SK-N-MC (cell line): ENCODE data around the gene MBD2.

Experiments
- DNase-seq: peaks from one replicate; pipeline ENCODE4 v3.0.0-alpha.2; 2011; ENCODE audit warnings: low read depth, low spot score
- H3K27ac ChIP-seq: fragments of 200-600 bp; sonication (generic); 2 replicates; pipeline ENCODE4 v1.5.1; 2016; ENCODE audit warnings: mixed run types
- H3K36me3 ChIP-seq: fragments of 200-600 bp; sonication (generic); 2 replicates; pipeline ENCODE4 v1.6.1; 2017; ENCODE audit warnings: antibody characterized with exemption, low read length, mixed read lengths; ENCODE audit not compliant: insufficient read depth
- H3K4me3 ChIP-seq: fragments of 200-600 bp; sonication (generic); 2 replicates; pipeline ENCODE4 v1.5.1; 2016
- H3K9ac ChIP-seq: fragments of 200-600 bp; sonication (generic); 2 replicates; pipeline ENCODE4 v1.8.0; 2017; ENCODE audit warnings: mixed run types, mixed read lengths; ENCODE audit not compliant: insufficient read length
- H3K9me3 ChIP-seq: fragments of 200-600 bp; sonication (generic); 2 replicates; pipeline ENCODE4 v1.6.1; 2017; ENCODE audit warnings: low read depth, mild to moderate bottlenecking, antibody characterized with exemption, low read length, moderate library complexity, mixed read lengths
- EZH2 ChIP-seq: fragments of 200-600 bp; sonication (generic); IDR thresholded peaks from one replicate; pipeline ENCODE4 v1.6.1; 2017; ENCODE audit warnings: antibody characterized with exemption
- FOXP2 ChIP-seq: optimal IDR thresholded peaks from 2 replicates; pipeline ENCODE3; 2011; ENCODE audit warnings: mild to moderate bottlenecking, moderate library complexity; ENCODE audit not compliant: insufficient read depth; ENCODE audit errors: extremely low read length, control extremely low read depth
- POLR2AphosphoS5 ChIP-seq: IDR thresholded peaks from 2 replicates; pipeline ENCODE4 v1.6.1; 2012; ENCODE audit warnings: mild to moderate bottlenecking, low read depth, low read length, borderline replicate concordance

Gene MBD2

DNA sequence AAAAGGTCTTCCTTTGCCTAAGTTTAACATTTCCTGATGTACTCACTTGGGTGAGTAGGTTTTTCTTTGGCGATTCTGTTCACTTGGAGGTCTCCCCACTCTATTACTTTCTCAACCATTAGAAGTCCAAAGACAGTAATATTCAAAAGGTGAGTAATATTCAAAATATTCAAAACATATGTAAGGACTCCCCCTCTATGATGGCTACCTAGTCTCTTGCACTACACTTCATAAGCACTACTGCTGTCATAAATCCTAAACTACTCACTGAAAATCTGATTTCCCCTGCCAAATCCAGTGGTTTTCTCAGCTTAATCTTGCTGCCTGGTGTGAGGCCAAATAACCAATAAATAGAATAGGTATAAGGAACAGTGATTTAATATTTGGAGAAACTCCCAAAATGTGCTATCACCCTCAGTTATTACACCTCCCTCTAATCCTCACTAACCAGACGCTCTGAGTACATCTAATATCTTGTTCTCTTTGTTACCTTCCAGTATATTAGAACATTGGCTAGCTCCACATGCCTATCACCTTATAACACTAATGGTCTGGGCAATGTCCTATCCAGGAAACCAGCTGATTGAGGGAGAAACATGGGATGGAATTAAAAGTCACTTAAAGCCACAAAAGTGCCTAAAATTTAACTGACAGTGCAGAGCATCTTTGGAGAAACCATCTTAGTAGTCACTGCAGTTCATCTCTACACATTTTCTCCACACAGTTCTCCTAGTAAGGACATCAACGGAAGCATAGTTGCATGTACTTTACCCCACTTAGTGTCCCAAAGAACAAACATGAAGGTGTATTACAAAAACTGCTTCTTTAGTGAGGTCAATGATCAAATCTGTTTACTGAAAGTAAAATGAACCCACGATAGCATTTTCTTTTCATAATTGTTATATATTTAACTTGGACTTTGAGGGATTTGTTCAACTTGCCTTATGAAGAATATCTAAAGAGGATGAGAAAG lies 54.8 kb downstream of the MBD2 start:
- Histone ChIP-seq H3K9ac (no peak overlapping the region), H3K36me3 (peaks cover 8% of the 10 kb centered on the region), H3K4me3 (no peak overlapping the region), H3K9me3 (no peaks in the 10 kb centered on the region), H3K27ac (no peak overlapping the region)
- TF ChIP-seq FOXP2 (no peak), EZH2 (no peak), POLR2AphosphoS5 (no peak)
- DNase-seq: no peak

DNA sequence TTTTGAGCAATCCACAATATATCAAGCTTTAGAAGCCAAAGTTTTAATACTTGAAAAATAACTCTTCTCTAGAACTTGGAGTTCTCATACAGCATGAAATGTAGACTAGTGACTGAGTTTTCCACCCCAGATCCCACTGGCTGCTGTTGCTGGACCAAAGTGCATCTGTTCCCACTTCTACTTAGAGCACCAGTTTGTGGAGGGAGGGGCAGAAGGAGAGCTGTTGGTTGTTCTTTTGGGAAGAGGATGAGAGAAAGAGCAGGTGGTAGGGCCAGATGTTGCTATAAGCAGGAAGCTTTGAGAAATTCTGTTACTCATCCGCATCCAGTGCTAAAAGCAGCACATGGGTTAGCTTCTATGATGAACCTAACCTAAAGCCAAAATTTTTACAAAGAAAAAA lies 59.0 kb downstream of the MBD2 start:
- TF ChIP-seq POLR2AphosphoS5 (no peak), FOXP2 (no peak), EZH2 (no peak)
- H3K36me3 ChIP-seq: peaks cover 21% of the 10 kb centered on the region
- no peak for DNase-seq
- H3K9ac ChIP-seq: no peak overlapping the region
- H3K4me3 ChIP-seq: no peak overlapping the region
- H3K9me3 ChIP-seq: no peaks in the 10 kb centered on the region
- no peak overlapping the region for H3K27ac ChIP-seq

DNA sequence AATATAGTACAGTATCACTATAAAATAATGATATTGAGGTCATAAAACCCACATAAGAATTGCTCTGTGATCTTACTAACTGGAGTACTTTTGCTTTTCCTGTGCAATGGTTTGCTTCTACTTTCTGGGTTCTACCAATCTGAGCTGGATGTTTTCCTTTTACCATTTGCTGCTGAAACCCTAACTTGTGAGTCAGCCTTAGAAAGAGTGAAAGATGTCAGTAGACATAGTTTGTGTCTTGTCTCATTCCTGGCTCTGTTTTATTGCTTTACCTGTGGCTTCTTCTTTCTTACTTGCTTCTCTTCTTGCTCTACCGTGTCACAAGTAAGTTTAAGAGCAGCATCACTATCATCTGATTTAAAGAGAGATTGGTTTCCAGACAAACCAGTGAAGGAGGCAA lies 61.0 kb downstream of the MBD2 start:
- no peak for DNase-seq
- TF ChIP-seq POLR2AphosphoS5 (no peak), FOXP2 (no peak), EZH2 (no peak)
- H3K27ac ChIP-seq: no peak overlapping the region
- H3K4me3 ChIP-seq: no peak overlapping the region
- no peak overlapping the region for H3K9ac ChIP-seq
- no peaks in the 10 kb centered on the region for H3K9me3 ChIP-seq
- H3K36me3 ChIP-seq: peaks cover 37% of the 10 kb centered on the region

DNA sequence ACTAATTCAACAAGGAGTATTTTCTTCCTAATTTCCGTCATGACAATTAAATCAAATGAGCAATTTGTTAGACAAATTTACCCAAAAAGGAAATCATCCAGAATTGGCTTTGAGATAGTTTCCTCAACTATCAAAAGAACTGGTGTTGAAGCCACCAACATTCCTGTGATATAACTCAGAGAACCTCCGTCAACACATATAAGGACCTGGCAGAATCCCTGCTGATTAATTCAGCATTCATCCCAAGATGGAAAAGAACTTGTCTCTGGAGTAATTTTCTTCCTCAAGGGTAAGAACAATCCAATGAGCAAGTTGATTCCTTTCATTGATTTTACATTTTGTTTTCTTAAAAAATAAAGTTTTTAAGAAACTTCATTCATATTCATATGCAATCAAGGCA lies 62.0 kb downstream of the MBD2 start:
- Histone ChIP-seq H3K9ac (no peak overlapping the region), H3K9me3 (no peaks in the 10 kb centered on the region), H3K4me3 (no peak overlapping the region), H3K27ac (no peak overlapping the region), H3K36me3 (peaks cover 43% of the 10 kb centered on the region)
- no peak for DNase-seq
- TF ChIP-seq FOXP2: no peak
- TF ChIP-seq POLR2AphosphoS5: no peak
- TF ChIP-seq EZH2: no peak

GRCh38 chr18:54161267-54161666 lies 63.2 kb downstream of the MBD2 start:
- Histone ChIP-seq H3K36me3 (peaks cover 44% of the 10 kb centered on the region), H3K4me3 (no peak overlapping the region), H3K9me3 (no peaks in the 10 kb centered on the region), H3K27ac (no peak overlapping the region), H3K9ac (no peak overlapping the region)
- TF ChIP-seq FOXP2: no peak
- no peak for TF ChIP-seq POLR2AphosphoS5
- no peak for TF ChIP-seq EZH2
- no peak for DNase-seq

DNA sequence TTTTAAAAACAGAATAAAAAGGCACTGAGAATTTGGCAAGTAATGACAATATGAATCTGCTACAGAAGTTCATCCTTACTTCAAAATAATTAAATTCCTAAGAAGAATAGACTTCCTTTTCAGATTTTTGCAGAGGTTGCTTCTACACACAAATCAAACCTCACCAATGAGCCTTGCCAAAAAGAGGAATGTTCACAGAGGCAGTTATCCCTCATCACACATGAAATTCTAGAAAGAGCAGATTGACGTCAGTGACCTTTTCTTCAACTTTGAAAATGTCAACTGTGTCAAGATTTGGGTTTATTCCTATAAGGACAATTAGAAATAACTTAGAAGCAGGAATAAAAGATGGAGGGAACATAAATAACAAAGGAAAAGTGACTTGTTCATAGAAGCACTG lies 64.6 kb downstream of the MBD2 start:
- TF ChIP-seq POLR2AphosphoS5 (no peak), FOXP2 (no peak), EZH2 (no peak)
- H3K36me3 ChIP-seq: peaks cover 46% of the 10 kb centered on the region
- H3K9me3 ChIP-seq: no peaks in the 10 kb centered on the region
- H3K9ac ChIP-seq: no peak overlapping the region
- no peak overlapping the region for H3K27ac ChIP-seq
- no peak overlapping the region for H3K4me3 ChIP-seq
- no peak for DNase-seq

DNA sequence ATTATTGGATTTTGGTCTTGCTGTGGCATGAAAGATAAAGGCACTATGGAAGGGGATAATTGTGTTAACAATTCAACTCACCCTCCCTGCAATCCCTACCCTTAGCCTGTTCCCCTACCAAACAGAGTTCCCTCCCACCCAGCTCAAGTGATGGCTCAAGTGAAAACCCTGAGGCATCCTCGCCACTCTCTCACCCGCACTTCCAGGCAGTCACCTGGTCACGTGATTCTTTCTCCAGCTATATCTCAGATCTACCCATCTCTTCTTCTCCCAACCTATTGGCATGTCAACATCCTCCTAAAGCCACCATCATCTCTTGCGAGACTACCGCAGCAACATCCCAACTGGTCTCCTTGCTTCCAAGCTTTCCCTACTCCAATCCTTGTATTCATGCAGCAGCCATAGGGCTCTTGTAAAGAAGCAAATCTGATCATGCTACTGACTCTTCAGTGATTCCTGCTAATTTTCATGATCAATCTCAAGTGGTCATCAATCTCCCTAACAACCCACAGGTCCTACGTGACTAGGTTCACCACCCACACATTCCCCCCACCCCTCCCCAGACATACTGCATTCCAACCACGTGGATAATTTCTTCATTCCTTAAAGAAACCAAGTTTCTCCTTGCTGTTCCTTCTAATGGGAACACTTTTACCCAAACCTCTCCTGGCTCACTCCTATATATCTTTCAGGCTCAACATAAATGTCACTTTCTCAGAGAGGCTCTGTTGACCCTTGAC lies 66.7 kb downstream of the MBD2 start:
- Histone ChIP-seq H3K9me3 (no peaks in the 10 kb centered on the region), H3K27ac (no peak overlapping the region), H3K9ac (no peak overlapping the region), H3K36me3 (peaks cover 32% of the 10 kb centered on the region), H3K4me3 (no peak overlapping the region)
- no peak for DNase-seq
- TF ChIP-seq POLR2AphosphoS5 (no peak), EZH2 (no peak), FOXP2 (no peak)

DNA sequence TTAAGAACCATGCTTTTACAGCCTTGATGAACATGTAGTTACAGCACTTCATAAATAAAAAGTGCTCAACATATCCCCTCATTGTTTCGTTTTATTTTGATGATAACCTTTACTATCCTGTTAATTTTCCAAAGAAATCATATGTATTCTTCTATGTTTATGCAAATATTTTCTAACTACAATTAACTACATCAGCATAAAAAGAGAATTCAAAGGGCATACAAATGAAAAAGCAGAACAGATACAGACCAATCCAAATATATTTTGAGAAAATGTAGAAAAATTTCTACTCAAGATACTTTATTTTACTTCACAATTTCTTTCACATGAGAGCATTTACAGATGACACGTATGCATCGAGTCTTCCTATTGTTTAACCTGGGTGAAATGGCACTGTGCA lies 69.1 kb downstream of the MBD2 start:
- H3K27ac ChIP-seq: no peak overlapping the region
- TF ChIP-seq FOXP2: no peak
- no peak for TF ChIP-seq POLR2AphosphoS5
- TF ChIP-seq EZH2: no peak
- no peak overlapping the region for H3K4me3 ChIP-seq
- no peaks in the 10 kb centered on the region for H3K9me3 ChIP-seq
- H3K9ac ChIP-seq: no peak overlapping the region
- DNase-seq: no peak
- peaks cover 39% of the 10 kb centered on the region for H3K36me3 ChIP-seq
